ENCODE results near the gene ERMARD.
A peak's percentile ranks its signal among the peaks of the same experiment; 100 is the strongest.

Gene ERMARD

GRCh38 chr6:169751242-169752073 is at the start of gene ERMARD, which contains the start of gene DYNLT2:
Gene ERMARD, plus strand, starts transcription at chr6:169751622. Its CDS starts 36 bp downstream, at chr6:169751658.
Gene DYNLT2, minus strand, starts transcription at chr6:169751572. Its CDS starts 114 bp downstream, at chr6:169751458.
- peak; percentile 92 to 94 for DNase-seq

GRCh38 chr6:169701954-169702839 is 49.2 kb upstream of the ERMARD start, which contains the start of the genes C6orf120 and WDR27:
Gene C6orf120, plus strand, starts transcription at chr6:169702126. Its CDS starts 334 bp downstream, at chr6:169702460.
Gene WDR27, minus strand, starts transcription at chr6:169702029. Its CDS starts 13,024 bp downstream, at chr6:169689005.
- DNase-seq: peak; percentile 97

DNA sequence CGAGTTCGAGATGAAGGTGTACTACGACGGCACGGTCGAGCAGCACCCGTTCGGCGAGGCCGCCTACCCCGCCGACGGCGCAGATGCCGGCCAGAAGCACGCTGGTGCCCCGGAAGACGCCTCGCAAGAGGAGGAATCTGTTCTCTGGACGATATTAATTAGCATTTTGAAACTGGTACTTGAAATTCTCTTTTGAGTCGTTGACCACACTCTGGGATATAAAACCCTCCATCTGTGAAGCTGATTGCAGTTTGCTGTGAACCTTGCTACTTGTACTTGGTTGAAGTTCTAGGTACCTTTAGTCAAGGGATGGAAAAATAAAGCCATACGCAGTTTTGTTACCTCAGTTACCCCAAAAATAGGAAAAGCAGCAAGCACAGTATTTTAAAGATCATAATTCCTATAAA is 48.6 kb upstream of the ERMARD start:
- DNase-seq: no peak

DNA sequence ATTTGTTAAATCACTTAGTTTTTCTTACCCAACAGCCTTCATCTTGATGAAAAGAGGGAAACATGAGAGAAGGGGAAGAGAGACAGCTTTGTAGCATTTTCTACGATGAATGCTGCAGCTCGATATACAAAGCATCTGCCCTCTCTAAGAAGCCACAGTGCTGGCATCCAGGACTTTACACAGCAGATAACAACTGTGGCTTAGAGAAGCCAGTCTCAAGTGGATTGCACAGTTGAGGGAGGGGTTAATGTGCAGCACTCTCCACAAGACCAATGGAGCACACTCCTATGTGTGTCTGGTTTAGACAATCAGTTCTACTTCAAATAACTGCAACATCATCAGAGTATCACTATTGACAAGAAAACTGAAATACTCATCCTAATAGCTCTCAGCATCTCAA is 43.6 kb upstream of the ERMARD start:
- no peak for DNase-seq

GRCh38 chr6:169709293-169709692 is 42.1 kb upstream of the ERMARD start:
- DNase-seq: no peak

GRCh38 chr6:169710009-169710408 is 41.4 kb upstream of the ERMARD start:
- DNase-seq: no peak

- no peak for DNase-seq
These were observed 37.2 kb upstream of the ERMARD start for GRCh38 chr6:169714178-169714577.

- DNase-seq: no peak
These were observed 36.8 kb upstream of the ERMARD start for GRCh38 chr6:169714595-169714994.

- DNase-seq: no peak
These were observed 32.3 kb upstream of the ERMARD start for GRCh38 chr6:169719117-169719516.

DNA sequence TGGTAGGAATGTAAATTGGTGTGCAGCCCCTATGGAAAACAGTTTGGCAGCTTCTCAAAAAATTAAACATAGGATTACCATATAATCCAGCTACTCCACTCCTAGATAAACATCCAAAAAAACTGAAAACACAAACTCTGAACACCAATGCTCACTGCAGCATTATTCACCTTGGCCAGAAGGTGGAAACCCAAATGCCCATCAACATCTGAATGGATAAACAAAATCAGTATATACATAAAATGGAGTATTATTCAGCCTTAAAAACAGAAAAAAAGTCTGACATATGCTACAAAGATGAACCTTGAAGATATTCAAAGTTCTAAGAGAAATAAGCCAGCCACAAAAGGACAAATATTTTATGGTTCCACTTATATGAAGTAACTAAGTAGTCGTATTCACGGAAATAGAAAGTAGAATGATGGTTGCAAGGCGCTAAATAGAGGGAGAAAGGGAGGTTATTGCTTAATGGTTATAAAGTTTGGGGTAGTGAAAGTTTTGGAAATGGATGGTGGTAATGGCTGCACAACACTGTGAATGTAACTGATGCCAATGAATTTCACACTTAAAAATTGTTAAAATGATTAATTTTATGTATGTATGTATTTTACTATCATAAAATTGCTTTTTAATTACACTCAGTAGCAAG is 31.1 kb upstream of the ERMARD start:
- DNase-seq: peak in 1 of 2 donors; percentile 25

DNA sequence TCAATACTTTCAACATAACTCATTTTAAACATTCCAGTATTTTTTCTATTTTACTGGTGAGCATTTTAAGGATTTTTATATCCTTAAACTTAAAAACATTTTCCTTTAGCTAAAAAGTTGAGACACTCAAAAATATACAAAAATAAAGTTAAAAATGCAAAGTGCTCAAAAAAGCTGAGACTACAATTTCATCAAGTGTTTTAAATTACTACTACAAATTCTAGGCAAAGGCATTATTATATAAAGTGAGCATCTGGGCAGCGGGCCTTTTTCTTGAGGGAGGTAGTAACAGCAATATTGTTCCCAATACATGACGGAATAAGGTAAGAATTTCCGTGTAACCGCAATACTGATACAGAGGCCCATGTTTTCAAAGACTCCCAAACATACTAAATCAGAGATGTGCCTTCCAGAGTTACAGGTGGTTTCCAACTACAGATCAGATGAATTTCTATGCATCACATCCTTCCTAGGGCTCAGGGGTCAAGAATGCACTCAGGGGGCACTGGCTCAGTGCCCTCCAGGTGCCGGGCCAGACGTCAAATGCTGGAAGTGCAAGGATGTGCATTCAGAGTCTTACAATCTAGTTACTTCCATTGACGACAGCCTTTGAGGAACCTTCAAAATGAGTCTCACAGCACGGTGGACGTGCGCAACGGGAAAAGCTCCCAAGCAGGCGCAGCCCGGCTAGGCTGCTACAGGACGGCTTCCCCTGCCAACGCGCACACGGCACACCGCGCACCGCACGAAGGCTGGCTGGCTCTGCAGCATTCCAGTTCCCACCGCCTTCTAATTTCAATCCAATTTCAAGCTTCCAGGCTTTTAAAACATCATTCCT is 28.8 kb upstream of the ERMARD start:
- DNase-seq: peak; percentile 26 to 43

GRCh38 chr6:169723200-169723909 is 28.1 kb upstream of the ERMARD start:
- DNase-seq: peak; percentile 59 to 72

DNA sequence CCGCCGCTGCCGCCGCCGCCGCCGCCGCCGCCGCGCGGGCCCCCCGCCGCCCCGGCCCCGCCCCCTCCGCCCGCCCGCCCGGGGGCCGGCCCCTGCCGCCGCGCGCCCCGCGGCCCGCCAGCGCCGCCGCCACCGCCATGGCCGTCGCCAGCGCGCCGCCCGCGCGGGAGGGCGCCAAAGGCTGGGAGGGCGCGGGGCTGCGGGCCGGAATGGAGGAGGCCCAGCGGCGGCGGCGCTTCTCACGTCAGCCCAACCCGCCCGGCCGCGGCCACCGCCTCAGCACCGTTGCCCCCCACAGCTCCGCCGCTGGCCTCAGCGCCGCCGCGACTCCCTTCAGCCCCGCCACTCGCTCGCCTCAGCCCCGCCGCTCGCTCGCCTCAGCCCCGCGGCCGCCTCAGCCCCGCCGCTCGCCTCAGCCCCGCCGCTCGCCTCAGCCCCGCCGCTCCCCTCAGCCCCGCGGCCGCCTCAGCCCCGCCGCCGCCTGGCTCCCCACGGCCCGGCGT is 27.4 kb upstream of the ERMARD start:
- peak; percentile 14 to 58 for DNase-seq

- peak; percentile 61 to 81 for DNase-seq
These were observed 26.8 kb upstream of the ERMARD start, which contains the start of gene PHF10 for GRCh38 chr6:169724494-169725124. Gene PHF10, minus strand, starts transcription at chr6:169724500. Its CDS starts 569 bp downstream, at chr6:169723931.

GRCh38 chr6:169725125-169726048 is 26.0 kb upstream of the ERMARD start:
- DNase-seq: peak; percentile 5 to 16

- DNase-seq: no peak
These were observed 25.4 kb upstream of the ERMARD start for GRCh38 chr6:169726049-169726400.

GRCh38 chr6:169726963-169727362 is 24.5 kb upstream of the ERMARD start:
- no peak for DNase-seq

DNA sequence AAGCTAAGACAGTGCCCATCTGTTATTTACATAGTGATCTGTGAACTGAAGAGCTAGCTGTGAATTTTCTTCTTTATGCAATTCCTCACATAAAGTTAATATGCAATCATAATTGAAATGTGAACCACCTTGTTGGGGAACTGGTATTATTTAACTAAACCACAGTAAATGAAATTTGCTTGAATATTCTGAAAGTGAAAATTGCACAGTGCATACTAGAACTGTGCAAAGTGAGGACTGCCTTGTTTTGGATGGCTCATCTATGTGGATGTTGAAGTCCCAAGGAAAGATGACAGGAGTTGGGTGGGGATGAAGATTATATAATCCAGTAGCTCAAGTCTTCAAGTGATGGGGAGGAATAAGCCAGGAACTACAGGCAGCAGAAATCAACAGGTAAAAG is 21.5 kb upstream of the ERMARD start:
- DNase-seq: no peak

Measured in CD4-positive, alpha-beta T cell treated with Interferon alpha-2 for 1 hour (primary cell).